Measurements from ENCODE around the gene PCIF1. TPM values are rescaled to one million over a fixed set of nuclear protein-coding genes. Genes with fewer than 3 reads are reported as not detected.

The PCIF1 gene
- total and polyA plus RNA-seq, 9 of the 15 experiments (the other 6 are each of a cell fraction or from before 2014, with no cell fraction given): 5.8 to 29.4 (median 11.3) TPM

DNA sequence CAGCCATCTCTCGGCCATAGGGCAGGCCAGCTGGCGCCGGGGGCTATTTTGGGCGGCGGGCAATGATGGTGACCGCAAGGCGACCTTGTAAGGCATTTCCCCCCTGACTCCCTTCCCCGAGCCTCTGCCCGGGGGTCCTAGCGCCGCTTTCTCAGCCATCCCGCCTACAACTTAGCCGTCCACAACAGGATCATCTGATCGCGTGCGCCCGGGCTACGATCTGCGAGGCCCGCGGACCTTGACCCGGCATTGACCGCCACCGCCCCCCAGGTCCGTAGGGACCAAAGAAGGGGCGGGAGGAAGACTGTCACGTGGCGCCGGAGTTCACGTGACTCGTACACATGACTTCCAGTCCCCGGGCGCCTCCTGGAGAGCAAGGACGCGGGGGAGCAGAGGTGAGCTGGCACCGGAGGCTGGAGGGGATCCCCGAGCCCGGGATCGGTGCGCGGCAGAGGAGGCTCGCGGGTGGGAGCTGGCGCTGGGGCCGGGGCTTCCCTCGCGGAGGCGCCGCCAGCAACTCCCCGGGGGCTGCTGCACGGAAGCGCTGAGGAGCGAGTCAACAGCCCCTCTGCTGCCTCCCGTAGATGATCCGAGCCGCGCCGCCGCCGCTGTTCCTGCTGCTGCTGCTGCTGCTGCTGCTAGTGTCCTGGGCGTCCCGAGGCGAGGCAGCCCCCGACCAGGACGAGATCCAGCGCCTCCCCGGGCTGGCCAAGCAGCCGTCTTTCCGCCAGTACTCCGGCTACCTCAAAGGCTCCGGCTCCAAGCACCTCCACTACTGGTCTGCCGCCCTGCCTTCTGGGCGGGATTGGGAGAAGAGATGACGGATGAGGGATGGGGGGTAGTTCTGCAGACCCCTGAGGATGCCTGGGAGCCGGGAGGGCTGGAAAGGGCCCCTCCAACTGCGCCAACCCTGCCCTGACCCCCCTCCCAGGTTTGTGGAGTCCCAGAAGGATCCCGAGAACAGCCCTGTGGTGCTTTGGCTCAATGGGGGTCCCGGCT, 43.2 kb upstream of the PCIF1 start, which contains the start of the genes CTSA and NEURL2 (continued):
- TF ChIP-seq ETV6 (IDR thresholded peaks at IDR 0.05; ENCODE audit: borderline replicate concordance in 1 of 2, low read depth in 2 of 2, low read length in 1 of 2) (no peak), ETV6 (CRISPR knock-in tag; IDR thresholded peaks at IDR 0.05; ENCODE audit: borderline replicate concordance) (no peak), HMG20B (CRISPR knock-in tag; IDR thresholded peaks at IDR 0.05) (no peak), XRCC5 (IDR thresholded peaks at IDR 0.05; ENCODE audit: low read depth, low read length) (no peak), NR1H2 (CRISPR knock-in tag; IDR thresholded peaks at IDR 0.05) (peak; percentile 8; the same call in 1 of the 2 replicates), RBM15 (IDR thresholded peaks at IDR 0.05; ENCODE audit: insufficient read depth, low read length) (no peak), ZC3H8 (IDR thresholded peaks at IDR 0.05) (no peak), ZNF23 (CRISPR knock-in tag; IDR thresholded peaks at IDR 0.05) (no peak), ZNF174 (CRISPR knock-in tag; IDR thresholded peaks at IDR 0.05) (no peak), MAFG (tag; conservative IDR thresholded peaks at IDR 0.05) (no peak), ZNF699 (CRISPR knock-in tag; IDR thresholded peaks at IDR 0.05; ENCODE audit: insufficient replicate concordance) (no peak), NFXL1 (CRISPR knock-in tag; IDR thresholded peaks at IDR 0.05) (no peak), GTF2A2 (tag; IDR thresholded peaks at IDR 0.05) (no peak)
- TF ChIP-seq, protein P1, sequence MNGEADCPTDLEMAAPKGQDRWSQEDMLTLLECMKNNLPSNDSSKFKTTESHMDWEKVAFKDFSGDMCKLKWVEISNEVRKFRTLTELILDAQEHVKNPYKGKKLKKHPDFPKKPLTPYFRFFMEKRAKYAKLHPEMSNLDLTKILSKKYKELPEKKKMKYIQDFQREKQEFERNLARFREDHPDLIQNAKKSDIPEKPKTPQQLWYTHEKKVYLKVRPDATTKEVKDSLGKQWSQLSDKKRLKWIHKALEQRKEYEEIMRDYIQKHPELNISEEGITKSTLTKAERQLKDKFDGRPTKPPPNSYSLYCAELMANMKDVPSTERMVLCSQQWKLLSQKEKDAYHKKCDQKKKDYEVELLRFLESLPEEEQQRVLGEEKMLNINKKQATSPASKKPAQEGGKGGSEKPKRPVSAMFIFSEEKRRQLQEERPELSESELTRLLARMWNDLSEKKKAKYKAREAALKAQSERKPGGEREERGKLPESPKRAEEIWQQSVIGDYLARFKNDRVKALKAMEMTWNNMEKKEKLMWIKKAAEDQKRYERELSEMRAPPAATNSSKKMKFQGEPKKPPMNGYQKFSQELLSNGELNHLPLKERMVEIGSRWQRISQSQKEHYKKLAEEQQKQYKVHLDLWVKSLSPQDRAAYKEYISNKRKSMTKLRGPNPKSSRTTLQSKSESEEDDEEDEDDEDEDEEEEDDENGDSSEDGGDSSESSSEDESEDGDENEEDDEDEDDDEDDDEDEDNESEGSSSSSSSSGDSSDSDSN (IDR thresholded peaks at IDR 0.05; ENCODE audit: borderline replicate concordance in 1 of 2, low read depth in 2 of 2, low read length in 2 of 2): peak in 1 of 2 experiments; percentile 68; a peak in 1 of 4 replicates
- TF ChIP-seq, protein P2, sequence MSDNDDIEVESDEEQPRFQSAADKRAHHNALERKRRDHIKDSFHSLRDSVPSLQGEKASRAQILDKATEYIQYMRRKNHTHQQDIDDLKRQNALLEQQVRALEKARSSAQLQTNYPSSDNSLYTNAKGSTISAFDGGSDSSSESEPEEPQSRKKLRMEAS (CRISPR knock-in tag; IDR thresholded peaks at IDR 0.05): peak; percentile 91
- TF ChIP-seq, protein P3, sequence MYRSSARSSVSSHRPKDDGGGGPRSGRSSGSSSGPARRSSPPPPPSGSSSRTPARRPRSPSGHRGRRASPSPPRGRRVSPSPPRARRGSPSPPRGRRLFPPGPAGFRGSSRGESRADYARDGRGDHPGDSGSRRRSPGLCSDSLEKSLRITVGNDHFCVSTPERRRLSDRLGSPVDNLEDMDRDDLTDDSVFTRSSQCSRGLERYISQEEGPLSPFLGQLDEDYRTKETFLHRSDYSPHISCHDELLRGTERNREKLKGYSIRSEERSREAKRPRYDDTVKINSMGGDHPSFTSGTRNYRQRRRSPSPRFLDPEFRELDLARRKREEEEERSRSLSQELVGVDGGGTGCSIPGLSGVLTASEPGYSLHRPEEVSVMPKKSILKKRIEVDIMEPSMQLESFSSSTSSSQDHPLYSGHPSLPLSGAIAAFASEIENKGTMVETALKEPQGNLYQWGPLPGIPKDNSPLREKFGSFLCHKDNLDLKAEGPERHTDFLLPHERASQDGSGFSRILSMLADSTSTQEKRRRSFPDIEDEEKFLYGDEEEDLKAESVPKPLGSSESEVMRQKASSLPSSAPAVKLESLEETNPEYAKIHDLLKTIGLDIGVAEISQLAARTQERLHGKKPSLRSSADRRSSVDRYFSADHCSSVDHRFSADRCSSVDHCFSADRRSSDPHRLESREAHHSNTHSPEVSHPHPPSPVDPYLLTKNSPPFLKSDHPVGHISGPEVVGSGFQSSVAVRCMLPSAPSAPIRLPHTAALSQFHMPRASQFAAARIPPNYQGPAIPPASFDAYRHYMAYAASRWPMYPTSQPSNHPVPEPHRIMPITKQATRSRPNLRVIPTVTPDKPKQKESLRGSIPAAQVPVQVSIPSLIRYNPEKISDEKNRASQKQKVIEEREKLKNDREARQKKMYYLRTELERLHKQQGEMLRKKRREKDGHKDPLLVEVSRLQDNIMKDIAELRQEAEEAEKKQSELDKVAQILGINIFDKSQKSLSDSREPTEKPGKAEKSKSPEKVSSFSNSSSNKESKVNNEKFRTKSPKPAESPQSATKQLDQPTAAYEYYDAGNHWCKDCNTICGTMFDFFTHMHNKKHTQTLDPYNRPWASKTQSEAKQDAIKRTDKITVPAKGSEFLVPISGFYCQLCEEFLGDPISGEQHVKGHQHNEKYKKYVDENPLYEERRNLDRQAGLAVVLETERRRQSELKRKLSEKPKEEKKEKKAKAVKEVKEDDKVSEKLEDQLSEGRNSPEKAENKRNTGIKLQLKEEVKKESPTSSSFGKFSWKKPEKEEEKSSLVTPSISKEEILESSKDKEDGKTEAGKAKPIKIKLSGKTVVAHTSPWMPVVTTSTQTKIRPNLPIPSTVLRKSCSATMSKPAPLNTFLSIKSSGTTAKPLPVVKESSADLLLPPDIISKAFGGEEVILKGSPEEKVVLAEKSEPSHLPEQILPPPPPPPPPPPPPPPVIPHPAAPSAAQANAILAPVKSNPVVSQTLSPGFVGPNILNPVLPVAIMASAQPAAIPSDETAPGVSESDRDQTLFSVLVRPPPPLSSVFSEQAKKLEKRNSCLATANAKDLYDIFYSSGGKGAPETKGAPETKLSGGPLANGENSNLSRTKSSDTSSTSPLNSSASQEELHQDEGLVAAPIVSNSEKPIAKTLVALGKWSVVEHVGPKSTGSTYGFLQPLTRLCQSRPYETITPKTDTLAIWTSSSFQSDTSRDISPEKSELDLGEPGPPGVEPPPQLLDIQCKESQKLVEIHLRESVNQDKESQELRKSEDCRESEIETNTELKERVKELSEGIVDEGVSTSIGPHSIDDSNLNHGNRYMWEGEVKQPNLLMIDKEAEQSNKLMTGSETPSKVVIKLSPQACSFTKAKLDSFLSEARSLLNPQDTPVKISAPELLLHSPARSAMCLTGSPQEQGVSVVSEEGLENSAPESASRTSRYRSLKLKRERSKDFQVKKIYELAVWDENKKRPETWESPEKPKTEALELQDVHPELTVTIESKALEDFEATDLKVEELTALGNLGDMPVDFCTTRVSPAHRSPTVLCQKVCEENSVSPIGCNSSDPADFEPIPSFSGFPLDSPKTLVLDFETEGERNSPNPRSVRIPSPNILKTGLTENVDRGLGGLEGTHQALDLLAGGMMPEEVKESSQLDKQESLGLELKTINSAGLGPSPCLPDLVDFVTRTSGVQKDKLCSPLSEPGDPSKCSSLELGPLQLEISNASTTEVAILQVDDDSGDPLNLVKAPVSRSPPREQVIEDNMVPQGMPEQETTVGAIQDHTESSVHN (IDR thresholded peaks at IDR 0.05; ENCODE audit: borderline replicate concordance in 1 of 2, low read depth in 1 of 2): no peak

All from K562 (cell line).